GM10248 (cell line): ENCODE measurements around the gene C2orf49.

ENCODE experiments used
- CTCF ChIA-PET: fragments of 300-600 bp; sonication (Branson Sonifier 250); formaldehyde crosslinking; extraction: SDS; loops from one replicate; lab custom pipeline; 2021; ENCODE audit warnings: antibody characterized with exemption; lab: Yijun Ruan, JAX
- POLR2A ChIA-PET: fragments of 350-650 bp; sonication (Branson Sonifier 250); formaldehyde crosslinking; extraction: SDS; loops from one replicate; lab custom pipeline; 2020; ENCODE audit warnings: antibody characterized with exemption; lab: Yijun Ruan, JAX
- DNase-seq: peaks from one replicate; pipeline ENCODE4 v3.0.0; 2012; ENCODE audit errors: extremely low spot score
- CTCF ChIP-seq: IDR thresholded peaks from 2 replicates; pipeline ENCODE4 v1.5.1; 2012; ENCODE audit warnings: mild to moderate bottlenecking, low read depth; ENCODE audit errors: extremely low read depth, missing control alignments, control extremely low read depth

Gene C2orf49

GRCh38 chr2:105315314-105315713 lies 22.0 kb upstream of the C2orf49 start:
- ChIA-PET CTCF (interaction anchor here (1.1 to 1.6 kb wide), 2 partner anchors 13 to 27 kb away, joined by 4 to 8 read pairs; no protein-coding TSS in a partner anchor), POLR2A (interaction anchor here (0.9 kb wide), 1 partner anchor 13 kb away, joined by 5 read pairs; no protein-coding TSS in a partner anchor)
- TF ChIP-seq CTCF = no peak
- no peak for DNase-seq

GRCh38 chr2:105317937-105318336 lies 19.4 kb upstream of the C2orf49 start:
- no peak for DNase-seq
- no peak for TF ChIP-seq CTCF
- CTCF ChIA-PET = interaction anchor here (0.9 to 1.6 kb wide), 2 partner anchors 17 to 30 kb away, joined by 3 to 4 read pairs; no protein-coding TSS in a partner anchor
- POLR2A ChIA-PET = no interaction called here

GRCh38 chr2:105320651-105321215 lies 16.6 kb upstream of the C2orf49 start:
- CTCF ChIA-PET = interaction anchor here (1.1 to 1.8 kb wide), 4 partner anchors 10 to 26 kb away, joined by 3 to 4 read pairs (median 4); no protein-coding TSS in a partner anchor
- DNase-seq = no peak
- POLR2A ChIA-PET = no interaction called here
- TF ChIP-seq CTCF = no peak

GRCh38 chr2:105321875-105322646 lies 15.3 kb upstream of the C2orf49 start:
- ChIA-PET CTCF (interaction anchor here (0.7 to 1.7 kb wide), 8 partner anchors 8 to 27 kb away, joined by 3 to 7 read pairs (median 3); no protein-coding TSS in a partner anchor), POLR2A (interaction anchor here (0.6 kb wide), 1 partner anchor 8 kb away, joined by 3 read pairs; no protein-coding TSS in a partner anchor)
- no peak for TF ChIP-seq CTCF
- DNase-seq = no peak

- DNase-seq = no peak
- no peak for TF ChIP-seq CTCF
- ChIA-PET CTCF (interaction anchor here (0.7 to 1.7 kb wide), 8 partner anchors 7 to 25 kb away, joined by 3 to 7 read pairs (median 3); no protein-coding TSS in a partner anchor), POLR2A (no interaction called here)
Measured at GRCh38 chr2:105323111-105323510, 14.2 kb upstream of the C2orf49 start.

- TF ChIP-seq CTCF = no peak
- POLR2A ChIA-PET = no interaction called here
- DNase-seq = no peak
- CTCF ChIA-PET = interaction anchor here (1.7 kb wide), 1 partner anchor 12 kb away, joined by 5 read pairs; no protein-coding TSS in a partner anchor
Measured at GRCh38 chr2:105324101-105324500, 13.2 kb upstream of the C2orf49 start.
